22Rv1 (cell line): ENCODE measurements around the gene SUZ12.
"Not testable (repeated sequence)": the region's sequence is repeated elsewhere in the genome, so short reads cannot be mapped to it uniquely, and the experiment has no call there.

Source experiments
- H3K27ac ChIP-seq: fragments of 450-650 bp; 2 replicates; pipeline ENCODE4 v1.5.1; 2017
- CTCF ChIP-seq: fragments of 450-650 bp; IDR thresholded peaks from 2 replicates; pipeline ENCODE4 v1.5.1; 2017; ENCODE audit warnings: mild to moderate bottlenecking
- ZFX ChIP-seq: fragments of 450-650 bp; IDR thresholded peaks from 2 replicates; pipeline ENCODE4 v1.6.1; 2017; ENCODE audit warnings: antibody characterized with exemption, borderline replicate concordance

SUZ12 gene

DNA sequence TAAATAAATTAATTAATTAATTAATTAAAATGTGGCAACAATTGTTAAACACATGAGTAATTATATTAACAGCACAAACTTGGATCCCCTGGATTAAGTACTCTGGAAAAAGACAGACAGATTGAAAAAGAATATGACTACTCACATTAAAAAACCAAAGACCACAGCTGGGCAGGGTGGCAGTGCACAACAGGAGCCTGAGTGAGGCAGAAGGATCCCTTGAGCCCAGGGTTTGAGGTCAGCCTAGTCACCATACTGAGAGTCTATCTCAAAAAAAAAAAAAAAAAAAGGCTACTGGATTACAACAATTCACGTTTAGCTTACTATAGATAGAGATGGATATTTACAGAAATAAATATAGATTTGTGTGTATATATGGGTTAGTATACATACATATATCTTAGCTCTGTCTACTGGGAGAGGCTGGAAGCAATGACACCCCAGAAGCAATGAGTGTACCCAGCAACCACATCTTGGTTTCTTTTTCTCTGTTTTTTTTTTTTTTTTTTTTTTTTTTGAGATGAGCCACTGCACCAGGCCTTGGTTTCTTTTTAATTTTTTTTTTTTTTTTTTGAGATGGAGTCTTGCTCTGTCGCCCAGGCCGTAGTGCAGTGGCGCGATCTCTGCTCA, 10.6 kb upstream of the SUZ12 start:
- no peak overlapping the region for H3K27ac ChIP-seq
- TF ChIP-seq ZFX (no peak), CTCF (no peak)

- H3K27ac ChIP-seq, result no peak overlapping the region
- TF ChIP-seq ZFX (no peak), CTCF (no peak)
These were observed 5.1 kb upstream of the SUZ12 start for GRCh38 chr17:31931756-31932155.

GRCh38 chr17:31935512-31935911, 1.3 kb upstream of the SUZ12 start:
- no peak for TF ChIP-seq ZFX
- no peak for TF ChIP-seq CTCF
- H3K27ac ChIP-seq, result peak overlapping the region; percentile 75; the same call in 1 of the 2 replicates

DNA sequence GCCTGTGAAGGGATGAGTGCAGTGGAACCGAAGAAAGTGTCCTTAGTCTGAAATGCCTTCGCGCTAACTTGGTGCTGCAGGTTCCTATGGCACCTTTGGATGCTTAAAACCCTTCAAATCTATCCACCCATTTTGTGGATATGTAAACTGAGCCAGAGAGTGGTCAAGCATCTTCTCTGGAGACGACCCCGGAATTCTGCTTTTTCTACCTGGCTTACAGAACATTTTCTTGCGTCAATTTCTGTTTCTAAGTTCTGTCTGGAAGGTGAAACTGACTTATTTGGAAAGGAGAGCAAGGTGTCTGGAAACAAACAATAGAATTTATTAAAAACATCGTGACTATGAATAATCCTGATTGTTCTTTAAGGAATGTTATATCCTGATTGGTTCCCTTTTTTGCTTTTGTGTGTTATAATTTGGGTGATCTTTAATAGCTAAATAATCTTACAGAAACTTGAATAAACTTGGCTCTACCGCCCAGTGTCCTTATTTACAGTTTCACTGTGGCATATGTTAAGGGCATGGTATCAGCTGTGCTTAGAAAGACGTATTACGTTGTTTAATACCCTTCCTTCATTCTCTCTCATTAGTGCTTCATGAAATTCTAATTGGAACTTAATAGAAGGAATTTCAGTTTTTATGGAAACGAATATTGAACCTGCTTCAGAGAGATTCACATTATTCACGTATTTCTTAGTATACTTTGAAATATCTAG, 1.3 kb downstream of the SUZ12 start:
- not testable (repeated sequence) for H3K27ac ChIP-seq

- H3K27ac ChIP-seq, result not testable (repeated sequence)
These were observed 5.1 kb downstream of the SUZ12 start for GRCh38 chr17:31941916-31942315.

DNA sequence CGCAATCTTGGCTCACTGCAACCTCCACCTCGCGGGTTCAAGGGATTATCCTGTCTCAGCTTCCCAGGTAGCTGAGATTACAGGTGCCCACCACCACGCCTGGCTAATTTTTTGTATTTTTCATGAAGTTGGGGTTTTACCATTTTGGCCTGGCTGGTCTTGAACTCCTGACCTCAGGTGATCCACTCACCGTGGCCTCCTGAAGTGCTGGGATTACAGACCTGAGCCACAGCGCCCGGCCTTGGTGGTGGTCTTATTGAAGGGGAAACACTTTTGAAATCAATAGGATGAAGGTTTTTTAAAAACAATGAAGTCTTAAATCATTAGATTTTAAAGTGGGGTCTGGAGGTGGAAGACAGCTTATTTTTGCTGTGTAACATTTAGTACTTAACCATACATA, 5.6 kb downstream of the SUZ12 start:
- H3K27ac ChIP-seq, result not testable (repeated sequence)

DNA sequence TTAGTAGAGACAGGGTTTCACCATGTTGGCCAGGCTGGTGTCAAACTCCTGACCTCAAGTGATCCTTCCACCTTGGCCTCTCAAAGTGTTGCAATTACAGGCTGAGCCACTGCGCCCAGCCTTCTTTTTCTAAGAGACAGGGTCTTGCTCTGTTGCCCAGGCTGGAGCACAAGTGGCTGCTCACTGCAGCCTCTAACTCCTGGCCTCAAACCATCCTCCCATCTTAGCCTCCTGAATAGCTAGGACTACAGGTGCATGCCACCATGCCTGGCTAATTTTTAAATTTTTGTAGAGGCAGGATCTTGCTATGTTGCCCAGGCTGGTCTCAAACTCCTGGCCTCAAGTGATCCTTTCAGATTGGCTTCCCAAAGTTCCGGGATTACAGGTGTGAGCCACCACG, 15.1 kb downstream of the SUZ12 start:
- H3K27ac ChIP-seq, result not testable (repeated sequence)

DNA sequence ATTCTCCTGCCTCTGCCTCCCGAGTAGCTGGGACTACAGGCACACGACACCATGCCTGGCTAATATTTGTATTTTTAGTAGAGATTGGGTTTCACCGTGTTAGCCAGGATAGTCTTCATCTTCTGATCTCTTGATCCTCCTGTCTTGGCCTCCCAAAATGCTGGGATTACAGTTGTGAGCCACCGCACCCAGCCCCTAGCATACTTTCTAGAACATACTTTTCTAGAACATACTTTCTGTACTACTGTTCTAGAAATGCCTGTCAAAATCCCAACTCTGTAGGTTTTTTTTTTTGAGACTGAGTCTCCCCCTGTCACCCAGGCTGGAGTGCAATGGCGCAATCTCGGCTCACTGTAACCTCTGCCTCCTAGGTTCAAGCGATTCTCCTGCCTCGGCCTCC, 27.3 kb downstream of the SUZ12 start:
- not testable (repeated sequence) for H3K27ac ChIP-seq

DNA sequence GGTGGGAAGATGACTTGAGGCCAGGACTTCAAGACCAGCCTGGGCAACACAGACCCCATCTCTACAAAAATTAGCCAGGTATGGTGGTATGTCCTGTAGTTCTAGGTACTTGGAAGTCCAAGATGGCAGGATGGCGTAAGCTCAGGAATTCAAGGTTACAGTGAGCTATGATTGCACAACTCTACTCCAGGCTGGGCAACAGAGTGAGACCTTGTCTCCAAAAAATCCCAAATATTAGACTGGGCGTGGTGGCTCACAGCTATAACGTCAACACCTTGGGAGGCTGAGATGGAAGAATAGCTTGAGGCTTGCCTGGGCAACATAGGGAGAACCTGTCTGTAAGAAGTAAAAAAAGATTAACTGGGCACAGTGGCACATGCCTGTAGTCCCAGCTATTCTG, 30.8 kb downstream of the SUZ12 start:
- H3K27ac ChIP-seq, result no peak overlapping the region
- TF ChIP-seq ZFX (no peak), CTCF (no peak)

- H3K27ac ChIP-seq, result not testable (repeated sequence)
These were observed 33.6 kb downstream of the SUZ12 start for GRCh38 chr17:31970416-31970815.

DNA sequence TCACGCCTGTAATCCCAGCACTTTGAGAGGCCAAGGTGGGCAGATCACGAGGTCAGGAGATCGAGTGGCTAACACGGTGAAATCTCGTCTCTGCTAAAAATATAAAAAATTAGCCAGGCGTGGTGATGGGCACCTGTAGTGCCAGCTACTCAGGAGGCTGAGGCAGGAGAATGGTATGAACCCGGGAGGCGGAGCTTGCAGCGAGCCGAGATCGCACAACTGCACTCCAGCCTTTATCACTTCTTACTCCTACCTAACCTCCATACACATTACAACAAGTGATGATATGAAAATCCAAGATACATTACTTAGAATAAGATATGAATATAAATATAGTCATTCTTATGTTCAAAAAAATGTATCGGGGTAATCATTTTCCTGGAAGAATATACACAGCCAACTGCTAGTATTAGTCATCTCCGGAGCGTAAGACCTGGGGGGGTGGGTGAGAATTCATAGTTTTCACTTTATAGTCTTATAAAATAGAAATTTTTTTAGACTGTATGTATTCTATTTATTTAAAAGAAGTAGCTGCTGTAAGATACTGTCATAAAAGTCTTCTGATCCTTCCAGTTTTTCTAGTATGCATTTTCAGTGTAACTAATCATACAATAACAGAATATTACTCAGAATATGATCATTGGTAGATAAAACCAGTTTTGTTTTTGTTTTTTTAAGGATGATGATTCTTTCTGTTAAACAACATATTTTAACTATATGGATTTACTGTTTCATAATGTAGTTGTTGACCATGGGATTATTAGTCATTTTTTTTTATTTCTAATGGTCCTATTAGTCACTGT, 37.7 kb downstream of the SUZ12 start:
- H3K27ac ChIP-seq, result not testable (repeated sequence)

- H3K27ac ChIP-seq, result not testable (repeated sequence)
These were observed 38.6 kb downstream of the SUZ12 start for GRCh38 chr17:31975391-31975790.

DNA sequence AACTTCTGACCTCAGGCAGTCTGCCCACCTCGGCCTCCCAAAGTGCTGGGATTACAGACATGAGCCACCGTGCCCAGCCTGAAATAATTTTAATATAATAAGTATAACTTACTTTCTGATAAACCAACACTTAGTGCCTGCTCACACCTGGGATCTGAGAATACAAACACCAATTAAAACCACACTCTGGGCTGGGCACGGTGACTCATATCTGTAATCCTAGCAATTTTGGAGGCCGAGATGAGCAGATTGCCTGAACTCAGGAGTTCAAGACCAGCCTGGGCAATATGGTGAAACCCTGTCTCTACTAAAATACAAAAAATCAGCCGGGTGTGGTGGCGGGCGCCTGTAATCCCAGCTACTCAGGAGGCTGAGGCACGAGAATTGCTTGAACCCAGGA, 55.0 kb downstream of the SUZ12 start:
- not testable (repeated sequence) for H3K27ac ChIP-seq
